DND-41 (cell line): ENCODE data around the gene OR1K1.

Experiments
- EZH2 ChIP-seq: IDR thresholded peaks from 3 replicates; pipeline ENCODE4 v1.6.1; 2012; ENCODE audit warnings: borderline replicate concordance, low read depth, mild to moderate bottlenecking, moderate library complexity, low read length, inconsistent platforms; ENCODE audit not compliant: severe bottlenecking
- TF ChIP-seq, protein P1 (sequence below): IDR thresholded peaks from 2 replicates; pipeline ENCODE4 v1.5.1; 2012; ENCODE audit warnings: borderline replicate concordance, low read length, moderate library complexity, mild to moderate bottlenecking; ENCODE audit not compliant: poor library complexity, severe bottlenecking; ENCODE audit errors: extremely low read depth

GRCh38 chr9:122814545-122814944 is 14.6 kb downstream of the OR1K1 start:
- TF ChIP-seq, protein P1, sequence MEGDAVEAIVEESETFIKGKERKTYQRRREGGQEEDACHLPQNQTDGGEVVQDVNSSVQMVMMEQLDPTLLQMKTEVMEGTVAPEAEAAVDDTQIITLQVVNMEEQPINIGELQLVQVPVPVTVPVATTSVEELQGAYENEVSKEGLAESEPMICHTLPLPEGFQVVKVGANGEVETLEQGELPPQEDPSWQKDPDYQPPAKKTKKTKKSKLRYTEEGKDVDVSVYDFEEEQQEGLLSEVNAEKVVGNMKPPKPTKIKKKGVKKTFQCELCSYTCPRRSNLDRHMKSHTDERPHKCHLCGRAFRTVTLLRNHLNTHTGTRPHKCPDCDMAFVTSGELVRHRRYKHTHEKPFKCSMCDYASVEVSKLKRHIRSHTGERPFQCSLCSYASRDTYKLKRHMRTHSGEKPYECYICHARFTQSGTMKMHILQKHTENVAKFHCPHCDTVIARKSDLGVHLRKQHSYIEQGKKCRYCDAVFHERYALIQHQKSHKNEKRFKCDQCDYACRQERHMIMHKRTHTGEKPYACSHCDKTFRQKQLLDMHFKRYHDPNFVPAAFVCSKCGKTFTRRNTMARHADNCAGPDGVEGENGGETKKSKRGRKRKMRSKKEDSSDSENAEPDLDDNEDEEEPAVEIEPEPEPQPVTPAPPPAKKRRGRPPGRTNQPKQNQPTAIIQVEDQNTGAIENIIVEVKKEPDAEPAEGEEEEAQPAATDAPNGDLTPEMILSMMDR = no peak
- TF ChIP-seq EZH2 = no peak
